Kidney (tissue), 14 donors: ENCODE data around the gene MATN4. TPM values are rescaled to one million over a fixed set of nuclear protein-coding genes. Genes with fewer than 3 reads are reported as not detected.
A peak's percentile ranks its signal among the peaks of the same experiment; 100 is the strongest.

ENCODE experiments used
- DNase-seq, 5 donors: peaks; one replicate each; pipeline ENCODE4 v3.0.0-alpha.2; 2013 to 2020
- FAIRE-seq: peaks from 2 replicates; lab custom pipeline; 2012; peaks lifted over from hg19 to GRCh38; lab: Jason Lieb, UNC
- H3K27ac ChIP-seq, 2 donors: one replicate each; pipeline ENCODE4 v1.7.0; 2013; ENCODE audit warnings: low read depth in 2 of 2, low read length in 2 of 2, inconsistent platforms in 1 of 2
- H3K27me3 ChIP-seq: one replicate; pipeline ENCODE4 v1.7.1; 2013; ENCODE audit warnings: low read length, inconsistent platforms; ENCODE audit not compliant: control insufficient read depth, insufficient read depth
- H3K36me3 ChIP-seq, 3 donors: one replicate each; pipeline versions ENCODE4 v1.7.0 to v1.7.1; 2013; ENCODE audit warnings: low read length in 3 of 3, control low read depth in 1 of 3, inconsistent platforms in 1 of 3; ENCODE audit not compliant: insufficient read depth in 3 of 3, control insufficient read depth in 2 of 3
- H3K4me1 ChIP-seq, 3 donors: one replicate each; pipeline versions ENCODE4 v1.7.0 to v1.7.1; 2013; ENCODE audit warnings: low read length in 3 of 3, inconsistent platforms in 1 of 3, low read depth in 1 of 3; ENCODE audit not compliant: control insufficient read depth in 2 of 3, insufficient read depth in 2 of 3
- H3K4me3 ChIP-seq, 3 donors: one replicate each; pipeline versions ENCODE4 v1.7.0 to v1.8.1; 2013; ENCODE audit warnings: low read length in 3 of 3, control low read depth in 1 of 3, inconsistent platforms in 1 of 3
- H3K9ac ChIP-seq, 3 donors: one replicate each; pipeline versions ENCODE4 v1.7.0 to v1.7.1; 2013; ENCODE audit warnings: low read length in 3 of 3, control low read depth in 1 of 3, inconsistent platforms in 1 of 3
- H3K9me3 ChIP-seq, 3 donors: one replicate each; pipeline versions ENCODE4 v1.7.0 to v1.7.1; 2013; ENCODE audit warnings: low read length in 3 of 3, control low read depth in 1 of 3, inconsistent platforms in 1 of 3; ENCODE audit not compliant: control insufficient read depth in 2 of 3, insufficient read depth in 1 of 3
- CTCF ChIP-seq: IDR thresholded peaks from 3 replicates; pipeline ENCODE4 v1.5.1; 2012; ENCODE audit warnings: mild to moderate bottlenecking, moderate library complexity, borderline replicate concordance; ENCODE audit not compliant: insufficient read depth; ENCODE audit errors: extremely low read depth
- intact Hi-C: fragments of 100-400 bp; cut with DNase I; formaldehyde crosslinking; loops from one replicate; pipeline ENCODE4 v1.11.1; 2022
- polyA plus RNA-seq: library from polyadenylated mRNA; stranded (reverse); fragments of 350-450 nt; fragmentation: Illumina TruSeq; extraction: RNeasy Lipid Tissue Mini Kit (QIAGEN cat#74804); gene quantifications from one replicate; pipeline ENCODE4 v1.2.3, GENCODE V29; 2014; ENCODE audit warnings: low read depth, low replicate concordance; ENCODE audit not compliant: insufficient read depth
- total RNA-seq: library from RNA; stranded (reverse); fragmentation: NEBNext Ultra II Directional; extraction: Animal tissue kit (Norgen Biotek cat#: 25700); gene quantifications from one replicate; pipeline ENCODE4 v1.2.1, GENCODE V29; 2021
- donor health status: control.
- donor health status: control.
- donor health status: control.
- donor health status: control.
- donor health status: control.
- donor health status: DM: yes; HTN: yes; CAD: no.
- donor health status: Normal renal cell carcinoma (clear cell type).

MATN4 gene
- total and polyA plus RNA-seq, 2 donors from 2014 or later: 0.19 TPM

GRCh38 chr20:45313065-45313695 is 5.1 kb upstream of the MATN4 start:
- no peaks in the 10 kb centered on the region for H3K4me1 ChIP-seq
- no peak overlapping the region for H3K27ac ChIP-seq
- FAIRE-seq (no peak), DNase-seq (no peak)
- TF ChIP-seq CTCF: no peak
- H3K9ac ChIP-seq: no peak overlapping the region
- H3K4me3 ChIP-seq: no peak overlapping the region
- no peaks in the 10 kb centered on the region for H3K9me3 ChIP-seq
- H3K36me3 ChIP-seq: no peaks in the 10 kb centered on the region
- intact Hi-C loops: loop anchor here (10.0 kb wide), 1 partner anchor 462 kb away; no protein-coding TSS in a partner anchor
- H3K27me3 ChIP-seq: peaks cover 7% of the 10 kb centered on the region

DNA sequence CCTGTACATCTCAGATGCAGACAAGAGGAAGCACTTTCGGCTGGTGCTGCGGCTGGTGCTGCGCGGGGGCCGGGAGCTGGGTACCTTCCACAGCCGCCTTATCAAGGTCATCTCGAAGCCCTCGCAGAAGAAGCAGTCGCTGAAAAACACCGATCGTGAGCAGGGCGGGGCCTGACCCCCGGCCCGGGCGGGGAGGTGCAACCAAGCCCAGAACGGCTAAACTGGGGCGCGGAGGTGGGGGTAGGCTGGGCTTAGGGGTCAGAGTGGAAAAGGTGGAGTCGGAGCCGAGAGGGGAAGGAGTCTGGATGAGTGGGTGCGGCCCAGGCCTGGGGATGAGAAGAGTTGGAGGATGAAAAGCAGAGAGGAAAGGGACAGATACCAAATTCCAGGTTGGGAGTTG is 4.1 kb upstream of the MATN4 start:
- H3K36me3 ChIP-seq: no peaks in the 10 kb centered on the region
- H3K27ac ChIP-seq: no peak overlapping the region
- FAIRE-seq (no peak), DNase-seq (peak in 1 of 5 donors; percentile 49)
- no peak overlapping the region for H3K4me3 ChIP-seq
- H3K27me3 ChIP-seq: peaks cover 7% of the 10 kb centered on the region
- no peaks in the 10 kb centered on the region for H3K4me1 ChIP-seq
- no peak for TF ChIP-seq CTCF
- H3K9ac ChIP-seq: no peak overlapping the region
- intact Hi-C loops: loop anchor here (10.0 kb wide), 1 partner anchor 463 kb away; no protein-coding TSS in a partner anchor
- no peaks in the 10 kb centered on the region for H3K9me3 ChIP-seq

GRCh38 chr20:45311589-45312211 is 3.6 kb upstream of the MATN4 start:
- no peaks in the 10 kb centered on the region for H3K4me1 ChIP-seq
- peaks cover 4% of the 10 kb centered on the region for H3K27me3 ChIP-seq
- intact Hi-C loops: loop anchor here (10.0 kb wide), 1 partner anchor 463 kb away; no protein-coding TSS in a partner anchor
- H3K4me3 ChIP-seq: no peak overlapping the region
- H3K9me3 ChIP-seq: no peaks in the 10 kb centered on the region
- H3K36me3 ChIP-seq: no peaks in the 10 kb centered on the region
- peak; percentile 75 for TF ChIP-seq CTCF
- no peak overlapping the region for H3K27ac ChIP-seq
- no peak for FAIRE-seq
- no peak overlapping the region for H3K9ac ChIP-seq
- peak; percentile 68 to 87 (median 71) for DNase-seq
